Measurements from ENCODE around the gene RAB11FIP4.
"Not testable (repeated sequence)": the region's sequence is repeated elsewhere in the genome, so short reads cannot be mapped to it uniquely, and the experiment has no call there.

Gene RAB11FIP4

DNA sequence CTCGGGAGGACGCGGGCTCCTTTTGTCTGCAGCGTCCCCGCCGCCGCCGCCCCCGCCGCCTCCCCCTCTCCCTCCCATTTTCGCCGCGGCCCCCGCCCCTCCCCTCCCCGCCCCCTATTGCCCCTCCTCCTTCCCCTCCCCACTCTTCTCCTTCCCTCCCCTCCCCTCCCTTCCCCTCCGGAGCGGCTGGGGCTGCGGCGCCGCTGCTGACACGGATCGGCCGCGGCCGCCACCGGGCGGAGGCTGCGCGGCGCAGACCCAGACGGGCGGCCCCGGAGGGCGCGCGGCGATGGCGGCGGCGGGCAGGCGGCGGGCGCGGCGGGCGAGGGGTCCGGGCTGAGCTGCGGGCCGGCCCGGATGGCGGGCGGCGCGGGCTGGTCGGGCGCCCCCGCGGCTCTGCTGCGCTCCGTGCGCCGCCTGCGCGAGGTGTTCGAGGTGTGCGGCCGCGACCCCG, at the start of gene RAB11FIP4:
RAB11FIP4 (plus strand) TSS at position 180 of the 454 bp plus-strand sequence; CDS start at position 358, 178 bp downstream.
- no peak for TF ChIP-seq CTCF (conservative IDR thresholded peaks at IDR 0.05; ENCODE audit: control insufficient read depth, insufficient read depth, low read depth, low read length)
- no peak for DNase-seq (ENCODE audit: low read depth)
- H3K4me3 ChIP-seq (ENCODE audit: control insufficient read depth, low read depth, low read length), result peak within 1 kb of the TSS; percentile 13

DNA sequence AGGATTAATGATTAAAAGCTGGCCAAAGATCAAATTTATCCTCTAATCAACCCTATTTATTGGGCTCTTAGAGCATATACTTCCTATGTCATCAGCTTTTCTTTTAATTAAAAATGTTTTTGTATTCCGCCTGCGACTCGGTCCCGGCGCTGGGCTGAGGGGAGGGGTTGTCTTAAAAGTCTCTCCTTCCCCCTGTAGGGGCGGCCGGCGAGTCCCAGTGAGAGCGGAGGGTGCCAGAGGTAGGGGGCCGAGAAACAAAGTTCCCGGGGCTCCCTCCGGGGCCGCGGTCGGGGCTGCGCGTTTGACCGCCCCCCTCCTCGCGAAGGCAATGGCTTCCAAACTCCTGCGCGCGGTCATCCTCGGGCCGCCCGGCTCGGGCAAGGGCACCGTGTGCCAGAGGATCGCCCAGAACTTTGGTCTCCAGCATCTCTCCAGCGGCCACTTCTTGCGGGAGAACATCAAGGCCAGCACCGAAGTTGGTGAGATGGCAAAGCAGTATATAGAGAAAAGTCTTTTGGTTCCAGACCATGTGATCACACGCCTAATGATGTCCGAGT, 46.2 kb upstream of the RAB11FIP4 start:
- DNase-seq (ENCODE audit: low read depth); H3K4me3 ChIP-seq (ENCODE audit: control insufficient read depth, low read depth, low read length): not testable (repeated sequence)

DNA sequence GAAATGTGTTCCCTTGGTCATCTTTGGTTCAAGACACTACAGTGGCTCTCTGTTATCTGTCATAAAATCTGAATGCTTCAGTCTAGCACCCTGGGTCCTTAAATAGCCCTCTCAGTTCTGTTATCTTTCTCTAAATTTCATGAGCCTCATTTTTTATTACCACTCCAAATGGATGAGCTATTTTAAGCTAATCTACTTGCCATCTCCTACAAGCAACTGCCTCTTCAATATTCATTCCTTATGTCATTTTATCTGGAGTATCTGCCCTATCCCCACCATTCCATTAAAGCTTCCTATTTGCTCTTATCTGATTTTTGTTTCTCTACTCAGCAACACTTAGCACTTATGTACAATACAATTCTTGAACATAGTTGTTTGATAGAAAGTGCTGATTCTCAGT, 42.0 kb upstream of the RAB11FIP4 start:
- no peak for TF ChIP-seq CTCF (conservative IDR thresholded peaks at IDR 0.05; ENCODE audit: control insufficient read depth, insufficient read depth, low read depth, low read length)
- no peak overlapping the region for H3K4me3 ChIP-seq (ENCODE audit: control insufficient read depth, low read depth, low read length)
- DNase-seq (ENCODE audit: low read depth), result no peak

- no peak overlapping the region for H3K4me3 ChIP-seq (ENCODE audit: control insufficient read depth, low read depth, low read length)
- DNase-seq (ENCODE audit: low read depth), result no peak
- no peak for TF ChIP-seq CTCF (conservative IDR thresholded peaks at IDR 0.05; ENCODE audit: control insufficient read depth, insufficient read depth, low read depth, low read length)
Measured at GRCh38 chr17:31355935-31356334, 35.5 kb upstream of the RAB11FIP4 start.

DNA sequence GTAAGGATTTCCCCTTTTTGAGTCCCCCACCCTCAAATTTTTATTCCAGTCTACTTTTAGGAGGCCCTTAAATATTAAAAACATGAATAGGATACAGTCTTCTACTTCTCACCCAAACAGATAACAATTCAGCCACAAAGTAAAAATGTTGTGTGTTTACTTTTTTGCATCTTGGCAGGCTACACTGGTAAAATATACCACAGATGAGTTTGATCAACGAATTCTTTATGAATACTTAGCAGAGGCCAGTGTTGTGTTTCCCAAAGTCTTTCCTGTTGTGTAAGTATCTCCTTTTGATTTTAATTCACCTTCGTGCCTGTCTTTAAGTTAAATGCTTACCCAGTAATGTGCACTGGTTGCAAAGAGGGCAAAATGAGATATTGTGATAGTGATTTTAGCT, 34.4 kb upstream of the RAB11FIP4 start:
- no peak for TF ChIP-seq CTCF (conservative IDR thresholded peaks at IDR 0.05; ENCODE audit: control insufficient read depth, insufficient read depth, low read depth, low read length)
- DNase-seq (ENCODE audit: low read depth), result no peak
- no peak overlapping the region for H3K4me3 ChIP-seq (ENCODE audit: control insufficient read depth, low read depth, low read length)

DNA sequence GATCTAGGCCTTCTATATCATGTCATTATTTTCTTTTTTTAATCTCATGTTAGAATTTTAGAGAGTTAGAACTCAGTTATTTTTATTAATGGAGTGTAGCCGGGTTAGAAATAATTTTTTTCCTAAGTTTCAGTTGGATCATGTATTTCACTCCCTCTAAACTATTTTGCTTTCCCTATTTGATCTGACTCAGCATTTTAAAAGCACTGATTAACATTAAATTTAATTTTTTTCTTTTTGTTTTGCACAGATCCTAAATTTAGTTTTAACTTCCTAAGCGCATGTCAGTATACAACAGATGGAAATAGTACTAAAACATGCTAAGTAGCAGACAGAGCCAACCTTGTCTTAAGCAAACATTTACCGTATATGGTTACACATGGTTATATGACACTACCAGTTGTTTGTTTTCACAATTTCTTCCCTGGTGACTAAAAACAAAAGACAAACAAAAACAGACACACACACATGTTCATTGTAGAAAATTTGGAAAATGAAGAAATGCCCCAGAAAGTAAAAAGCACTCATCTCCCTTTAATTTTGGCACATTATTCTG, 33.6 kb upstream of the RAB11FIP4 start:
- no peak for TF ChIP-seq CTCF (conservative IDR thresholded peaks at IDR 0.05; ENCODE audit: control insufficient read depth, insufficient read depth, low read depth, low read length)
- DNase-seq (ENCODE audit: low read depth), result no peak
- no peak overlapping the region for H3K4me3 ChIP-seq (ENCODE audit: control insufficient read depth, low read depth, low read length)

DNA sequence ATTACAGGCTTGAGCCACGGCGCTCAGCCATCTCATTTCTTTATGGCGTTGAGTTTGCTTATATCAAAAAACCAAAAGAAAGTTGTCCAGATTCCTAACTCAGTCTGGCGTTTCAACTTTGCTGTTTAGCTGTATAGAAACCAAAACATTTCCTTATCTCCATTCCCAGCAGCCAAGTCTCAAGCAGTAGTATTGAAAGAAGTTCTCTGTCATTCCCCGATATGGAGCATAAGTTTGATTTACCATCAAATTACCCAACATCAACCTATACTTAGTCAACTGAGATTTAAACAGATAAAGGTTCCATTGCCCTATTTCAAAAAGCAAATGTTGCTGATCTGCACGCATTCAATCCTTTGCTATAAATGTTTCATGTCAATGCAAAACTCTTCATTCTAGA, 27.5 kb upstream of the RAB11FIP4 start:
- no peak overlapping the region for H3K4me3 ChIP-seq (ENCODE audit: control insufficient read depth, low read depth, low read length)
- no peak for DNase-seq (ENCODE audit: low read depth)
- no peak for TF ChIP-seq CTCF (conservative IDR thresholded peaks at IDR 0.05; ENCODE audit: control insufficient read depth, insufficient read depth, low read depth, low read length)

All from fibroblast of mammary gland (primary cell).